Suprapubic skin (tissue), 4 donors: Measurements from ENCODE around the gene SF3A2.

ENCODE experiments used
- EP300 ChIP-seq: sonication (generic); formaldehyde crosslinking; IDR thresholded peaks from one replicate; pipeline ENCODE4 v1.6.1; 2017; ENCODE audit warnings: antibody characterized with exemption
- POLR2A ChIP-seq, 2 donors: fragments of 450-650 bp; IDR thresholded peaks; one replicate each; pipeline ENCODE4 v1.6.1; 2017; ENCODE audit warnings: antibody characterized with exemption in 2 of 2, mild to moderate bottlenecking in 2 of 2, moderate library complexity in 2 of 2
- POLR2AphosphoS5 ChIP-seq, 3 donors: sonication (generic); formaldehyde crosslinking; IDR thresholded peaks; one replicate each; pipeline ENCODE4 v1.6.1; 2017; ENCODE audit warnings: antibody characterized with exemption in 3 of 3
- TF ChIP-seq, protein P1 (sequence below), 2 donors: fragments of 200-600 bp in 1 of 2; fragments of 450-650 bp in 1 of 2; sonication (generic) in 1 of 2; IDR thresholded peaks; one replicate each; pipeline ENCODE4 v1.5.1; 2016 to 2019; ENCODE audit warnings: antibody characterized with exemption in 2 of 2, mild to moderate bottlenecking in 1 of 2, moderate library complexity in 1 of 2

DNA sequence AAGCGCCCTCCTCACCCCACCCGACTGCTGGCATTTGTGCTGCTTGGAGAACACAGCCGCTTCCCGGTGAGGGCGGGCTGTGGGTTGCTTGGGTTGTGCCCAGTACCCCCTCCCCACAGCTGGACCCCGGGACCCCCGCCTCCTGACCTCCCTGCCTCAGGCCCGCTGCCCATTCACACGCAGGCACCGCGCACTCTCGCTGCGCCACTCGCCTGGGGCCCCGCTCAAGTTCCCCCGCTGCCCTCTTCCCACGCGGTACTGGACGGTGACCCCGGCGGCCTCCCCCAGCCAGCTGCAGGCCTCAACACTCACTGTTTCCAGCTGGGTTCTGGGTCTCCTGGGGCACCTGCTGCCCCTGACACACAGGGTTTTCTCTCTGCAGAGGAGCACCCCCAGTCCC lies 16.9 kb upstream of the SF3A2 start:
- TF ChIP-seq POLR2AphosphoS5 (IDR thresholded peaks at IDR 0.05) (no peak), EP300 (no peak), POLR2A (IDR thresholded peaks at IDR 0.05) (no peak)
- TF ChIP-seq, protein P1, sequence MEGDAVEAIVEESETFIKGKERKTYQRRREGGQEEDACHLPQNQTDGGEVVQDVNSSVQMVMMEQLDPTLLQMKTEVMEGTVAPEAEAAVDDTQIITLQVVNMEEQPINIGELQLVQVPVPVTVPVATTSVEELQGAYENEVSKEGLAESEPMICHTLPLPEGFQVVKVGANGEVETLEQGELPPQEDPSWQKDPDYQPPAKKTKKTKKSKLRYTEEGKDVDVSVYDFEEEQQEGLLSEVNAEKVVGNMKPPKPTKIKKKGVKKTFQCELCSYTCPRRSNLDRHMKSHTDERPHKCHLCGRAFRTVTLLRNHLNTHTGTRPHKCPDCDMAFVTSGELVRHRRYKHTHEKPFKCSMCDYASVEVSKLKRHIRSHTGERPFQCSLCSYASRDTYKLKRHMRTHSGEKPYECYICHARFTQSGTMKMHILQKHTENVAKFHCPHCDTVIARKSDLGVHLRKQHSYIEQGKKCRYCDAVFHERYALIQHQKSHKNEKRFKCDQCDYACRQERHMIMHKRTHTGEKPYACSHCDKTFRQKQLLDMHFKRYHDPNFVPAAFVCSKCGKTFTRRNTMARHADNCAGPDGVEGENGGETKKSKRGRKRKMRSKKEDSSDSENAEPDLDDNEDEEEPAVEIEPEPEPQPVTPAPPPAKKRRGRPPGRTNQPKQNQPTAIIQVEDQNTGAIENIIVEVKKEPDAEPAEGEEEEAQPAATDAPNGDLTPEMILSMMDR (IDR thresholded peaks at IDR 0.05), result no peak
